GM12878 (cell line): ENCODE measurements around the gene TRIM23. TPM values are rescaled to one million over a fixed set of nuclear protein-coding genes. Genes with fewer than 3 reads are reported as not detected.

Source experiments
- ATF7 ChIP-seq: fragments of 450-650 bp; IDR thresholded peaks from 2 replicates; pipeline ENCODE4 v1.6.1; 2016; ENCODE audit warnings: low read depth, mild to moderate bottlenecking
- BHLHE40 ChIP-seq, 2 experiments: fragments of 450-650 bp in 1 of 2; IDR thresholded peaks; 2 replicates each; pipeline ENCODE4 v1.6.1; 2011 to 2017; ENCODE audit warnings: low read depth in 2 of 2, borderline replicate concordance in 1 of 2, improper control_type of control experiment in 1 of 2, low read length in 1 of 2, mild to moderate bottlenecking in 1 of 2
- CBFB ChIP-seq: IDR thresholded peaks from 2 replicates; pipeline ENCODE4 v1.6.1; 2016; ENCODE audit warnings: antibody characterized with exemption, low read depth
- DPF2 ChIP-seq: fragments of 450-650 bp; IDR thresholded peaks from 2 replicates; pipeline ENCODE4 v1.6.1; 2017; ENCODE audit warnings: mild to moderate bottlenecking
- ELK1 ChIP-seq: IDR thresholded peaks from 2 replicates; pipeline ENCODE4 v1.6.1; 2012; ENCODE audit warnings: low read depth, low read length, improper control_type of control experiment
- ETV6 ChIP-seq, 2 experiments: fragments of 450-650 bp in 1 of 2; IDR thresholded peaks in 1 of 2; conservative IDR thresholded peaks in 1 of 2; 2 replicates each; pipeline ENCODE4 v1.6.1; 2014; ENCODE audit warnings: antibody characterized with exemption in 1 of 2, borderline replicate concordance in 1 of 2, low read depth in 1 of 2, mild to moderate bottlenecking in 1 of 2, moderate library complexity in 1 of 2
- MYB ChIP-seq: fragments of 150-350 bp; IDR thresholded peaks from 2 replicates; pipeline ENCODE4 v1.6.1; 2014; ENCODE audit warnings: mild to moderate bottlenecking, low read depth, low read length, borderline replicate concordance
- NBN ChIP-seq: fragments of 450-650 bp; IDR thresholded peaks from 2 replicates; pipeline ENCODE4 v1.6.1; 2016
- NFYB ChIP-seq: IDR thresholded peaks from 2 replicates; pipeline ENCODE4 v1.6.1; 2011; ENCODE audit warnings: low read depth, mild to moderate bottlenecking, low read length, improper control_type of control experiment, moderate library complexity; ENCODE audit not compliant: insufficient read depth
- NKRF ChIP-seq: fragments of 450-650 bp; conservative IDR thresholded peaks from 2 replicates; pipeline ENCODE4 v1.6.1; 2017; ENCODE audit warnings: mild to moderate bottlenecking, moderate library complexity
- NR2C2 ChIP-seq: IDR thresholded peaks from 2 replicates; pipeline ENCODE4 v1.6.1; 2011; ENCODE audit warnings: borderline replicate concordance, low read depth; ENCODE audit not compliant: control insufficient read depth, insufficient read length
- POLR2A ChIP-seq: IDR thresholded peaks from 2 replicates; pipeline ENCODE4 v1.6.1; 2011; ENCODE audit warnings: low read depth, mild to moderate bottlenecking, low read length
- POU2F2 ChIP-seq: IDR thresholded peaks from 3 replicates; pipeline ENCODE4 v1.6.1; 2011; ENCODE audit warnings: low read depth, mild to moderate bottlenecking, low read length, borderline replicate concordance
- SIX5 ChIP-seq: IDR thresholded peaks from 2 replicates; pipeline ENCODE4 v1.6.1; 2011; ENCODE audit warnings: mild to moderate bottlenecking, low read depth, low read length, moderate library complexity; ENCODE audit not compliant: severe bottlenecking
- SMAD5 ChIP-seq: IDR thresholded peaks from 2 replicates; pipeline ENCODE4 v1.6.1; 2016; ENCODE audit warnings: antibody characterized with exemption, low read depth
- SP1 ChIP-seq: IDR thresholded peaks from one replicate; pipeline ENCODE4 v1.6.1; 2011; ENCODE audit warnings: low read depth, low read length
- SREBF2 ChIP-seq: IDR thresholded peaks from 2 replicates; pipeline ENCODE4 v1.6.1; 2012; ENCODE audit warnings: mild to moderate bottlenecking, low read length
- USF1 ChIP-seq: IDR thresholded peaks from 2 replicates; pipeline ENCODE4 v1.6.1; 2011; ENCODE audit warnings: borderline replicate concordance, low read depth, mild to moderate bottlenecking, moderate library complexity, mixed read lengths, low read length; ENCODE audit not compliant: insufficient read depth; ENCODE audit errors: extremely low read length
- ZBTB40 ChIP-seq: fragments of 450-650 bp; IDR thresholded peaks from 2 replicates; pipeline ENCODE4 v1.6.1; 2016; ENCODE audit warnings: mild to moderate bottlenecking, moderate library complexity, borderline replicate concordance
- polyA plus RNA-seq, 11 experiments: library from polyadenylated mRNA; depleted of rRNA in 4 of 11; unstranded in 6 of 11; stranded (reverse) in 5 of 11; fragments of >200 nt; fragmentation: Nextera tagmentation in 4 of 11; fragmentation: Illumina TruSeq in 1 of 11; extraction: Ambion mirVana in 4 of 11; extraction: Trizol in 1 of 11; gene quantifications; 1 replicate in 1 of 11; 2 replicates in 10 of 11; pipeline versions ENCODE4 v1.2.1 to v1.2.3, GENCODE V29; 2011 to 2016; ENCODE audit warnings: inconsistent platforms in 2 of 11, missing spikeins in 2 of 11, low read depth in 1 of 11
- total RNA-seq, 4 experiments: library from RNA; depleted of rRNA in 3 of 4; stranded (reverse); fragments of >200 nt in 3 of 4; fragmentation: Illumina TruSeq in 1 of 4; extraction: Trizol in 1 of 4; gene quantifications; 2 replicates each; pipeline versions ENCODE4 v1.2.1 to v1.2.3, GENCODE V29; 2013 to 2021

TRIM23 gene
- total and polyA plus RNA-seq, 10 of the 15 experiments (the other 5 are each of a cell fraction or from before 2014, with no cell fraction given), result 1.9 to 5.0 (median 2.4) TPM

GRCh38 chr5:65624571-65625555 lies 730 bp upstream of the TRIM23 start, which contains the start of the genes SHLD3 and TRAPPC13 (continued):
- TF ChIP-seq USF1 (no peak), NBN (peak; percentile 83), MYB (no peak), DPF2 (no peak), BHLHE40 (IDR thresholded peaks at IDR 0.05; ENCODE audit: borderline replicate concordance in 1 of 2, low read depth in 2 of 2, low read length in 1 of 2) (no peak), ELK1 (no peak), NKRF (peak; percentile 93), SP1 (no peak), ZBTB40 (peak; percentile 95), ETV6 (conservative IDR thresholded peaks at IDR 0.05 in 1 of 2, IDR thresholded peaks at IDR 0.05 in 1 of 2; ENCODE audit: borderline replicate concordance in 1 of 2, low read depth in 1 of 2) (peak in 1 of 2 experiments; percentile 65; a peak in 1 of 4 replicates), SIX5 (peak; percentile 75), NR2C2 (peak; percentile 89), NFYB (no peak), SMAD5 (0 out of 2 replicates have a peak, but pooled peaks have one; percentile 16), POLR2A (peak; percentile 60), CBFB (peak; percentile 72; the same call in 1 of the 2 replicates), SREBF2 (no peak), ATF7 (peak; percentile 75), POU2F2 (peak; percentile 43; the same call in 1 of the 3 replicates)
